HCT116 (cell line): ENCODE data around the gene IFI27L2. TPM values are rescaled to one million over a fixed set of nuclear protein-coding genes. Genes with fewer than 3 reads are reported as not detected.

Experiments
- ATAC-seq: fragments of 200-7000 bp; cut with Tn5 transposase; 2 replicates; pipeline ENCODE4 v1.9.1; 2020; ENCODE audit warnings: mild to moderate bottlenecking, moderate library complexity
- BruUV-seq: library from RNA; stranded (reverse); fragments of 400-500 nt; replicated peaks from 2 replicates; lab custom pipeline; 2021; lab: Mats Ljungman, UMichigan
- CTCF ChIA-PET: fragments of 300-600 bp; sonication (Branson Sonifier 250); formaldehyde crosslinking; loops from one replicate; lab custom pipeline; 2021; ENCODE audit warnings: antibody characterized with exemption; lab: Charles Lee
- POLR2A ChIA-PET: fragments of 300-600, 350-600 bp; sonication (Branson Sonifier 250); formaldehyde crosslinking; loops from one replicate; lab custom pipeline; 2021; ENCODE audit warnings: antibody characterized with exemption; lab: Charles Lee
- RAD21 ChIA-PET, 2 experiments: fragments of 300-600 bp; sonication (Branson Sonifier 250); formaldehyde crosslinking; loops; one replicate each; lab custom pipeline; 2023; ENCODE audit warnings: low total read pairs in 2 of 2; ENCODE audit not compliant: uncharacterized antibody in 2 of 2, unreplicated experiment in 2 of 2, low non-redundant PET in 1 of 2; lab: Charles Lee
- DNase-seq: peaks from one replicate; pipeline ENCODE4 v3.0.0-alpha.2; 2010; ENCODE audit warnings: low read depth, low spot score
- H2AFZ ChIP-seq: fragments of 200-600 bp; shearing (Covaris generic), sonication (generic); 2 replicates; pipeline ENCODE4 v1.6.1; 2017; ENCODE audit warnings: low read depth, mixed run types, mixed read lengths, antibody characterized with exemption, low read length; ENCODE audit not compliant: poor library complexity, severe bottlenecking
- H3K27ac ChIP-seq: 2 replicates; pipeline ENCODE4 v1.5.1; 2012; ENCODE audit warnings: low read depth, low read length
- H3K27me3 ChIP-seq: fragments of 200-600 bp; sonication (generic); 2 replicates; pipeline ENCODE4 v1.6.1; 2016; ENCODE audit warnings: mixed run types, low read length, mixed read lengths; ENCODE audit not compliant: insufficient read depth
- H3K36me3 ChIP-seq, 2 experiments: fragments of 200-500 bp in 1 of 2; fragments of 200-600 bp in 1 of 2; sonication (Bioruptor generic) in 1 of 2; sonication (generic) in 1 of 2; 2 replicates each; pipeline versions ENCODE4 v1.5.1 to v1.6.1; 2014 to 2016; ENCODE audit warnings: low read length in 2 of 2, inconsistent platforms in 1 of 2, mixed read lengths in 1 of 2, mixed run types in 1 of 2; ENCODE audit not compliant: insufficient read depth in 2 of 2, control insufficient read depth in 1 of 2
- H3K4me1 ChIP-seq, 2 experiments: fragments of 200-600 bp in 1 of 2; sonication (generic) in 1 of 2; 2 replicates each; pipeline versions ENCODE4 v1.5.1 to v1.6.1; 2012 to 2017; ENCODE audit warnings: low read length in 2 of 2, inconsistent platforms in 1 of 2, mild to moderate bottlenecking in 1 of 2, mixed read lengths in 1 of 2, mixed run types in 1 of 2, moderate library complexity in 1 of 2; ENCODE audit not compliant: insufficient read depth in 2 of 2, control insufficient read depth in 1 of 2
- H3K4me2 ChIP-seq: fragments of 200-600 bp; sonication (generic); 2 replicates; pipeline ENCODE4 v1.6.1; 2017; ENCODE audit warnings: mixed run types, low read length, mixed read lengths
- H3K4me3 ChIP-seq, 2 experiments: fragments of 200-600 bp in 1 of 2; sonication (generic) in 1 of 2; replicated peaks in 1 of 2; 2 replicates each; pipeline ENCODE4 v1.5.1; 2011 to 2016; ENCODE audit warnings: low read length in 2 of 2, control low read depth in 1 of 2, low read depth in 1 of 2, mild to moderate bottlenecking in 1 of 2, mixed read lengths in 1 of 2, mixed run types in 1 of 2
- H3K79me2 ChIP-seq: fragments of 200-600 bp; sonication (generic); 2 replicates; pipeline ENCODE4 v1.6.1; 2017; ENCODE audit warnings: mild to moderate bottlenecking, mixed run types, low read length, moderate library complexity, mixed read lengths; ENCODE audit not compliant: insufficient read depth
- H3K9ac ChIP-seq: fragments of 200-600 bp; sonication (generic); 2 replicates; pipeline ENCODE4 v1.6.1; 2016; ENCODE audit warnings: low read length, mixed read lengths
- H3K9me2 ChIP-seq: fragments of 200-600 bp; sonication (generic), shearing (Covaris generic); 2 replicates; pipeline ENCODE4 v1.6.1; 2017; ENCODE audit warnings: mixed run types, mild to moderate bottlenecking, moderate library complexity; ENCODE audit not compliant: insufficient read depth
- H3K9me3 ChIP-seq, 2 experiments: fragments of 200-500 bp in 1 of 2; fragments of 200-600 bp in 1 of 2; sonication (Bioruptor generic) in 1 of 2; sonication (generic) in 1 of 2; 2 replicates each; pipeline ENCODE4 v1.6.1; 2014 to 2017; ENCODE audit warnings: low read length in 2 of 2, mixed read lengths in 2 of 2, inconsistent platforms in 1 of 2, low read depth in 1 of 2, mild to moderate bottlenecking in 1 of 2, mixed run types in 1 of 2, moderate library complexity in 1 of 2; ENCODE audit not compliant: control insufficient read depth in 1 of 2, insufficient read depth in 1 of 2
- H4K20me1 ChIP-seq: fragments of 200-600 bp; sonication (generic), shearing (Covaris generic); 2 replicates; pipeline ENCODE4 v1.6.1; 2017; ENCODE audit warnings: mixed run types, mild to moderate bottlenecking, moderate library complexity; ENCODE audit not compliant: insufficient read depth
- CBX3 ChIP-seq: IDR thresholded peaks from 2 replicates; pipeline ENCODE4 v1.6.1; 2012; ENCODE audit warnings: low read depth
- CEBPB ChIP-seq: IDR thresholded peaks from 2 replicates; pipeline ENCODE4 v1.6.1; 2012; ENCODE audit warnings: low read depth
- CTCF ChIP-seq, 3 experiments: fragments of 200-600 bp in 1 of 3; sonication (generic) in 1 of 3; IDR thresholded peaks in 2 of 3; conservative IDR thresholded peaks in 1 of 3; 2 replicates each; pipeline ENCODE4 v1.5.1; 2012 to 2017; ENCODE audit warnings: low read depth in 2 of 3, low read length in 2 of 3, antibody characterized with exemption in 1 of 3, borderline replicate concordance in 1 of 3, control low read depth in 1 of 3, mild to moderate bottlenecking in 1 of 3, mixed read lengths in 1 of 3, mixed run types in 1 of 3, moderate library complexity in 1 of 3; ENCODE audit not compliant: insufficient read depth in 1 of 3
- EGR1 ChIP-seq: IDR thresholded peaks from 2 replicates; pipeline ENCODE4 v1.6.1; 2012; ENCODE audit warnings: low read depth
- ELF1 ChIP-seq: IDR thresholded peaks from 2 replicates; pipeline ENCODE4 v1.6.1; 2012; ENCODE audit warnings: low read depth, borderline replicate concordance
- EZH2 ChIP-seq: fragments of 200-600 bp; sonication (generic); IDR thresholded peaks from 2 replicates; pipeline ENCODE4 v1.6.1; 2017; ENCODE audit warnings: antibody characterized with exemption, mixed run types
- EZH2phosphoT487 ChIP-seq: fragments of 200-600 bp; IDR thresholded peaks from 2 replicates; pipeline ENCODE4 v1.6.1; 2018; ENCODE audit warnings: antibody characterized with exemption, borderline replicate concordance
- FOSL1 ChIP-seq: IDR thresholded peaks from 2 replicates; pipeline ENCODE4 v1.6.1; 2012; ENCODE audit warnings: low read depth
- POLR2A ChIP-seq: IDR thresholded peaks from 2 replicates; pipeline ENCODE4 v1.7.0; 2011; ENCODE audit warnings: borderline replicate concordance; ENCODE audit not compliant: insufficient read depth, insufficient read length; ENCODE audit errors: extremely low read depth
- RAD21 ChIP-seq: IDR thresholded peaks from 2 replicates; pipeline ENCODE4 v1.6.1; 2012; ENCODE audit warnings: low read depth, mild to moderate bottlenecking
- SP1 ChIP-seq: IDR thresholded peaks from 2 replicates; pipeline ENCODE4 v1.6.1; 2012; ENCODE audit warnings: low read depth
- SRF ChIP-seq: IDR thresholded peaks from 2 replicates; pipeline ENCODE4 v1.6.1; 2012; ENCODE audit warnings: low read depth
- TCF7L2 ChIP-seq: IDR thresholded peaks from 2 replicates; pipeline ENCODE4 v1.7.0; 2011; ENCODE audit warnings: borderline replicate concordance, inconsistent platforms; ENCODE audit not compliant: insufficient read depth, insufficient read length; ENCODE audit errors: extremely low read depth
- ZFX ChIP-seq: fragments of 450-650 bp; IDR thresholded peaks from 2 replicates; pipeline ENCODE4 v1.6.1; 2017
- ZNF274 ChIP-seq: fragments of 200-500 bp; sonication (Bioruptor generic); IDR thresholded peaks from 2 replicates; pipeline ENCODE4 v1.6.1; 2014; ENCODE audit warnings: mild to moderate bottlenecking, low read depth, low read length, inconsistent platforms
- intact Hi-C: fragments of 100-400 bp; cut with micrococcal nuclease; formaldehyde crosslinking; loops from 2 replicates; pipeline ENCODE4 v1.10.0; 2022
- total RNA-seq: library from RNA; stranded (reverse); gene quantifications from one replicate; pipeline ENCODE4 v1.2.1, GENCODE V29; 2021; ENCODE audit not compliant: unreplicated experiment
- TF ChIP-seq, protein P1 (sequence below): IDR thresholded peaks from 2 replicates; pipeline ENCODE4 v1.6.1; 2011; ENCODE audit warnings: mild to moderate bottlenecking, low read length, moderate library complexity; ENCODE audit not compliant: insufficient replicate concordance; ENCODE audit errors: extremely low read depth
- TF ChIP-seq, protein P2 (sequence below): IDR thresholded peaks from 2 replicates; pipeline ENCODE4 v1.6.1; 2012
- TF ChIP-seq, protein P3 (sequence below): IDR thresholded peaks from 2 replicates; pipeline ENCODE4 v1.6.1; 2012; ENCODE audit warnings: low read depth
- TF ChIP-seq, protein P4 (sequence below): IDR thresholded peaks from 2 replicates; pipeline ENCODE4 v1.6.1; 2012

IFI27L2 gene
- total RNA-seq, 1 experiment from 2014 or later = 42.9 TPM

DNA sequence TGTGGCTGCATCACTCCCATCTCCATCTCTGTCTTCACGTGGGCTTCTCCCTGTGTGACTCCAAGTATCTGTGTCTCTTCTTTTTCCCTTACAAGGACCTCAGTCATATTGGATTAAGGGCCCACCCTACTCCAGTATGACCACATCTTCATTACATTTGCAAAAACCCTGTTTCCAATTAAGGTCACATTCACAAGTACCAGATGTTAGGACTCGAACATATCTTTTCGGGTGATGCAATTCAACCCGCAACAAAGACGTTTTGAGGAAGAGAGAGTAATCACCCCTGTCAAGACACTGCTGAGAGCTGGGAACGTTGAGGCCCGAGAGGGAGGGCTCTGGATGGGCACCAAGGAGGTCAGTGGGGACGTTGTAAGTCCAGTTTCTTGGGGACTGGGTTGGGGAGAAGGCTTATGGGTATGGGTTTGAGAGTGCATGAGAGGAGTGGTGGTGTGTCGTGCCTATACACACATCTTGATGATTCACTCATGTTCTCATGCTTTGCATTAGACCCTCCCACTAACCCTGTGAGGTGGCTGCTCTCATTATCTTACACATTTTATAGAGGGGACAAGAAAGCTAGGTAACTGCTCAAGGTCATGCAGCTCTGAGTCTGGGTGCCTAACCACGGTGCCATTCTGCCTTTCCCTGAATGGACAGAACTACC lies 30.9 kb downstream of the IFI27L2 start:
- DNase-seq = no peak
- Histone ChIP-seq H3K4me3 (no peak overlapping the region), H3K4me1 (no peaks in the 10 kb centered on the region; a peak in 1 of 4 replicates), H3K9ac (no peak overlapping the region), H3K27me3 (no peaks in the 10 kb centered on the region), H2AFZ (no peak overlapping the region), H3K36me3 (no peaks in the 10 kb centered on the region), H3K9me2 (no peaks in the 10 kb centered on the region), H3K79me2 (no peaks in the 10 kb centered on the region), H3K27ac (no peak overlapping the region), H3K4me2 (no peak overlapping the region), H3K9me3 (no peaks in the 10 kb centered on the region), H4K20me1 (no peaks in the 10 kb centered on the region)
- intact Hi-C loops = no loop called here
- ATAC-seq = no peak
- ChIA-PET POLR2A (no interaction called here), CTCF (no interaction called here), RAD21 (no interaction called here)
- TF ChIP-seq CEBPB = no peak
- no peak for TF ChIP-seq ZNF274
- no peak for TF ChIP-seq POLR2A
- TF ChIP-seq, protein P1, sequence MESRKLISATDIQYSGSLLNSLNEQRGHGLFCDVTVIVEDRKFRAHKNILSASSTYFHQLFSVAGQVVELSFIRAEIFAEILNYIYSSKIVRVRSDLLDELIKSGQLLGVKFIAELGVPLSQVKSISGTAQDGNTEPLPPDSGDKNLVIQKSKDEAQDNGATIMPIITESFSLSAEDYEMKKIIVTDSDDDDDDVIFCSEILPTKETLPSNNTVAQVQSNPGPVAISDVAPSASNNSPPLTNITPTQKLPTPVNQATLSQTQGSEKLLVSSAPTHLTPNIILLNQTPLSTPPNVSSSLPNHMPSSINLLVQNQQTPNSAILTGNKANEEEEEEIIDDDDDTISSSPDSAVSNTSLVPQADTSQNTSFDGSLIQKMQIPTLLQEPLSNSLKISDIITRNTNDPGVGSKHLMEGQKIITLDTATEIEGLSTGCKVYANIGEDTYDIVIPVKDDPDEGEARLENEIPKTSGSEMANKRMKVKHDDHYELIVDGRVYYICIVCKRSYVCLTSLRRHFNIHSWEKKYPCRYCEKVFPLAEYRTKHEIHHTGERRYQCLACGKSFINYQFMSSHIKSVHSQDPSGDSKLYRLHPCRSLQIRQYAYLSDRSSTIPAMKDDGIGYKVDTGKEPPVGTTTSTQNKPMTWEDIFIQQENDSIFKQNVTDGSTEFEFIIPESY = no peak
- no peak for TF ChIP-seq CBX3
- no peak for TF ChIP-seq ZFX
- TF ChIP-seq, protein P2, sequence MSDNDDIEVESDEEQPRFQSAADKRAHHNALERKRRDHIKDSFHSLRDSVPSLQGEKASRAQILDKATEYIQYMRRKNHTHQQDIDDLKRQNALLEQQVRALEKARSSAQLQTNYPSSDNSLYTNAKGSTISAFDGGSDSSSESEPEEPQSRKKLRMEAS = no peak
- TF ChIP-seq, protein P3, sequence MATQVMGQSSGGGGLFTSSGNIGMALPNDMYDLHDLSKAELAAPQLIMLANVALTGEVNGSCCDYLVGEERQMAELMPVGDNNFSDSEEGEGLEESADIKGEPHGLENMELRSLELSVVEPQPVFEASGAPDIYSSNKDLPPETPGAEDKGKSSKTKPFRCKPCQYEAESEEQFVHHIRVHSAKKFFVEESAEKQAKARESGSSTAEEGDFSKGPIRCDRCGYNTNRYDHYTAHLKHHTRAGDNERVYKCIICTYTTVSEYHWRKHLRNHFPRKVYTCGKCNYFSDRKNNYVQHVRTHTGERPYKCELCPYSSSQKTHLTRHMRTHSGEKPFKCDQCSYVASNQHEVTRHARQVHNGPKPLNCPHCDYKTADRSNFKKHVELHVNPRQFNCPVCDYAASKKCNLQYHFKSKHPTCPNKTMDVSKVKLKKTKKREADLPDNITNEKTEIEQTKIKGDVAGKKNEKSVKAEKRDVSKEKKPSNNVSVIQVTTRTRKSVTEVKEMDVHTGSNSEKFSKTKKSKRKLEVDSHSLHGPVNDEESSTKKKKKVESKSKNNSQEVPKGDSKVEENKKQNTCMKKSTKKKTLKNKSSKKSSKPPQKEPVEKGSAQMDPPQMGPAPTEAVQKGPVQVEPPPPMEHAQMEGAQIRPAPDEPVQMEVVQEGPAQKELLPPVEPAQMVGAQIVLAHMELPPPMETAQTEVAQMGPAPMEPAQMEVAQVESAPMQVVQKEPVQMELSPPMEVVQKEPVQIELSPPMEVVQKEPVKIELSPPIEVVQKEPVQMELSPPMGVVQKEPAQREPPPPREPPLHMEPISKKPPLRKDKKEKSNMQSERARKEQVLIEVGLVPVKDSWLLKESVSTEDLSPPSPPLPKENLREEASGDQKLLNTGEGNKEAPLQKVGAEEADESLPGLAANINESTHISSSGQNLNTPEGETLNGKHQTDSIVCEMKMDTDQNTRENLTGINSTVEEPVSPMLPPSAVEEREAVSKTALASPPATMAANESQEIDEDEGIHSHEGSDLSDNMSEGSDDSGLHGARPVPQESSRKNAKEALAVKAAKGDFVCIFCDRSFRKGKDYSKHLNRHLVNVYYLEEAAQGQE = no peak
- no peak for TF ChIP-seq EGR1
- TF ChIP-seq, protein P4, sequence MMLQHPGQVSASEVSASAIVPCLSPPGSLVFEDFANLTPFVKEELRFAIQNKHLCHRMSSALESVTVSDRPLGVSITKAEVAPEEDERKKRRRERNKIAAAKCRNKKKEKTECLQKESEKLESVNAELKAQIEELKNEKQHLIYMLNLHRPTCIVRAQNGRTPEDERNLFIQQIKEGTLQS = no peak
- no peak for TF ChIP-seq EZH2
- no peak for TF ChIP-seq SRF
- TF ChIP-seq FOSL1 = no peak
- no peak for TF ChIP-seq ELF1
- no peak for TF ChIP-seq TCF7L2
- no peak for TF ChIP-seq SP1
- TF ChIP-seq EZH2phosphoT487 = no peak
- no peak for TF ChIP-seq CTCF (IDR thresholded peaks at IDR 0.05 in 2 of 3, conservative IDR thresholded peaks at IDR 0.05 in 1 of 3; ENCODE audit: borderline replicate concordance in 1 of 3, insufficient read depth in 1 of 3, low read depth in 2 of 3, low read length in 2 of 3)
- no peak for TF ChIP-seq RAD21
- no TSS peak for BruUV-seq
